Testis (tissue), 2 donors: ENCODE data around the gene UBE2J1.

Experiments used
- POLR2A ChIP-seq: fragments of 450-650 bp; IDR thresholded peaks from one replicate; pipeline ENCODE4 v1.6.1; 2017; ENCODE audit warnings: antibody characterized with exemption, mild to moderate bottlenecking, moderate library complexity
- TF ChIP-seq, protein P1 (sequence below), 3 experiments: fragments of 450-650 bp in 2 of 3; fragments of 200-600 bp in 1 of 3; sonication (generic) in 1 of 3; IDR thresholded peaks; one replicate each; pipeline ENCODE4 v1.5.1; 2016 to 2019; ENCODE audit warnings: antibody characterized with exemption in 3 of 3, mild to moderate bottlenecking in 2 of 3, moderate library complexity in 1 of 3

- TF ChIP-seq, protein P1, sequence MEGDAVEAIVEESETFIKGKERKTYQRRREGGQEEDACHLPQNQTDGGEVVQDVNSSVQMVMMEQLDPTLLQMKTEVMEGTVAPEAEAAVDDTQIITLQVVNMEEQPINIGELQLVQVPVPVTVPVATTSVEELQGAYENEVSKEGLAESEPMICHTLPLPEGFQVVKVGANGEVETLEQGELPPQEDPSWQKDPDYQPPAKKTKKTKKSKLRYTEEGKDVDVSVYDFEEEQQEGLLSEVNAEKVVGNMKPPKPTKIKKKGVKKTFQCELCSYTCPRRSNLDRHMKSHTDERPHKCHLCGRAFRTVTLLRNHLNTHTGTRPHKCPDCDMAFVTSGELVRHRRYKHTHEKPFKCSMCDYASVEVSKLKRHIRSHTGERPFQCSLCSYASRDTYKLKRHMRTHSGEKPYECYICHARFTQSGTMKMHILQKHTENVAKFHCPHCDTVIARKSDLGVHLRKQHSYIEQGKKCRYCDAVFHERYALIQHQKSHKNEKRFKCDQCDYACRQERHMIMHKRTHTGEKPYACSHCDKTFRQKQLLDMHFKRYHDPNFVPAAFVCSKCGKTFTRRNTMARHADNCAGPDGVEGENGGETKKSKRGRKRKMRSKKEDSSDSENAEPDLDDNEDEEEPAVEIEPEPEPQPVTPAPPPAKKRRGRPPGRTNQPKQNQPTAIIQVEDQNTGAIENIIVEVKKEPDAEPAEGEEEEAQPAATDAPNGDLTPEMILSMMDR (IDR thresholded peaks at IDR 0.05), result no peak
- TF ChIP-seq POLR2A, result no peak
Measured at GRCh38 chr6:89328976-89329375, 23.5 kb downstream of the UBE2J1 start.
